Peyer's patch (tissue), 4 donors: ENCODE data around the gene MPL. TPM values are rescaled to one million over a fixed set of nuclear protein-coding genes. Genes with fewer than 3 reads are reported as not detected.
"Not testable (repeated sequence)": the region's sequence is repeated elsewhere in the genome, so short reads cannot be mapped to it uniquely, and the experiment has no call there.

Experiments used
- DNase-seq, 3 donors: peaks; one replicate each; pipeline ENCODE4 v3.0.0-alpha.2; 2017 to 2019
- H3K27ac ChIP-seq, 4 donors: fragments of 200-600 bp; sonication (generic); one replicate each; pipeline ENCODE4 v1.5.1; 2016 to 2019
- H3K27me3 ChIP-seq, 2 donors: fragments of 200-600 bp; sonication (generic); one replicate each; pipeline ENCODE4 v1.5.1; 2019
- H3K36me3 ChIP-seq, 3 donors: fragments of 200-600 bp; sonication (generic); one replicate each; pipeline ENCODE4 v1.5.1; 2016 to 2019
- H3K4me1 ChIP-seq, 4 donors: fragments of 200-600 bp; sonication (generic); one replicate each; pipeline ENCODE4 v1.5.1; 2016 to 2019
- H3K4me3 ChIP-seq, 4 donors: fragments of 200-600 bp; sonication (generic); 1 replicate in 3 of 4; 2 replicates in 1 of 4; pipeline ENCODE4 v1.5.1; 2016 to 2019; ENCODE audit warnings: mild to moderate bottlenecking in 1 of 4
- H3K9me3 ChIP-seq, 4 donors: fragments of 200-600 bp; sonication (generic); one replicate each; pipeline ENCODE4 v1.5.1; 2016 to 2019; ENCODE audit warnings: mild to moderate bottlenecking in 1 of 4
- POLR2A ChIP-seq, 2 donors: fragments of 450-650 bp; IDR thresholded peaks; one replicate each; pipeline ENCODE4 v1.5.1; 2017; ENCODE audit warnings: antibody characterized with exemption in 2 of 2, mild to moderate bottlenecking in 2 of 2, moderate library complexity in 2 of 2
- total RNA-seq, 4 donors: library from RNA; depleted of rRNA; stranded (reverse); fragments of >200 nt; gene quantifications; one replicate each; pipeline ENCODE4 v1.1.0, GENCODE V29; 2016
- TF ChIP-seq, protein P1 (sequence below), 6 experiments: fragments of 450-650 bp in 4 of 6; fragments of 200-600 bp in 2 of 6; sonication (generic) in 1 of 6; IDR thresholded peaks; one replicate each; pipeline ENCODE4 v1.5.1; 2017 to 2019; ENCODE audit warnings: antibody characterized with exemption in 6 of 6, mild to moderate bottlenecking in 3 of 6, moderate library complexity in 1 of 6

Gene MPL
- total RNA-seq, 4 donors from 2014 or later = not detected

DNA sequence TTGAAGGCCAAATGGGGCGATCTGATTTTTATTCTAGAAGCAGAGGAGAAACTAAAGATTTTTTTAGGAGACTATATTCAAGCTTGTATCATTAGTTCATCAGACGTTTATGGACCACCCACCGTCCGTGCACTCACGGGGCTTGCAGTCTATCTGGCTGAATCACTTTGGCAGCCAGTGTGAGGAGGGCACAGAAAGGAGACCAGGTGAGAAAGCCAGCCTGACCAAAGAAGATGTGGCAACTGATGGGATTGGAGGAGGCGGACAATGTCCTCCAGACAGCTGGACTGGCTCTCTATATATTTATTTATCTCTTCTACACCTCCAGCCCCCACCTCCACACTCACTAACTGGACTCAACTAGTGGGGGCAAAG, 31.0 kb downstream of the MPL start:
- Histone ChIP-seq H3K27ac (peak overlapping the region; percentile 98 to 99 (median 98)), H3K4me1 (peaks cover 8 to 34% (median 15%) of the 10 kb centered on the region in 4 donors), H3K4me3 (peak overlapping the region; percentile 80 to 98 (median 97)), H3K9me3 (no peaks in the 10 kb centered on the region), H3K36me3 (peaks cover 0 to 18% (median 0%) of the 10 kb centered on the region in 3 donors), H3K27me3 (no peaks in the 10 kb centered on the region)
- peak in 1 of 3 donors; percentile 19 for DNase-seq
- TF ChIP-seq POLR2A (IDR thresholded peaks at IDR 0.05) = no peak
- TF ChIP-seq, protein P1, sequence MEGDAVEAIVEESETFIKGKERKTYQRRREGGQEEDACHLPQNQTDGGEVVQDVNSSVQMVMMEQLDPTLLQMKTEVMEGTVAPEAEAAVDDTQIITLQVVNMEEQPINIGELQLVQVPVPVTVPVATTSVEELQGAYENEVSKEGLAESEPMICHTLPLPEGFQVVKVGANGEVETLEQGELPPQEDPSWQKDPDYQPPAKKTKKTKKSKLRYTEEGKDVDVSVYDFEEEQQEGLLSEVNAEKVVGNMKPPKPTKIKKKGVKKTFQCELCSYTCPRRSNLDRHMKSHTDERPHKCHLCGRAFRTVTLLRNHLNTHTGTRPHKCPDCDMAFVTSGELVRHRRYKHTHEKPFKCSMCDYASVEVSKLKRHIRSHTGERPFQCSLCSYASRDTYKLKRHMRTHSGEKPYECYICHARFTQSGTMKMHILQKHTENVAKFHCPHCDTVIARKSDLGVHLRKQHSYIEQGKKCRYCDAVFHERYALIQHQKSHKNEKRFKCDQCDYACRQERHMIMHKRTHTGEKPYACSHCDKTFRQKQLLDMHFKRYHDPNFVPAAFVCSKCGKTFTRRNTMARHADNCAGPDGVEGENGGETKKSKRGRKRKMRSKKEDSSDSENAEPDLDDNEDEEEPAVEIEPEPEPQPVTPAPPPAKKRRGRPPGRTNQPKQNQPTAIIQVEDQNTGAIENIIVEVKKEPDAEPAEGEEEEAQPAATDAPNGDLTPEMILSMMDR (IDR thresholded peaks at IDR 0.05) = no peak

DNA sequence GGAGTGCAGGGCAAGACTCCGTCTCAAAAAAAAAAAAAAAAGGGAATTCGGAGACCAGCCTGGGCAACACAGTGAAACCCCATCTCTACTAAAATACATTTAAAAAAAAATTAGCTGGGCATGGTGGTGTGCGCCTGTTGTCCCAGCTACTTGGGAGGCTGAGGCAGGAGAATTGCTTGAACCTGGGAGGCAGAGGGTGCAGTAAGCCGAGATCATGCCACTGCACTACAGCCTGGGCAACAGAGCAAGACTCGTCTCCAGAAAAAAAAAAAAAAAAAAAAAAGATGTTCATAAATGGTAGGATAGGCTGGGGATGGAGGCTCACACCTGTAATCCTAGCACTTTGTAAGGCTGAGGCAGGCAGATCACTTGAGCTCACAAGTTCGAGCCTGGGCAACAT, 32.2 kb downstream of the MPL start:
- H3K4me3 ChIP-seq, DNase-seq, H3K27me3 ChIP-seq, H3K36me3 ChIP-seq, H3K27ac ChIP-seq, H3K9me3 ChIP-seq: not testable (repeated sequence)
- peaks cover 8 to 40% (median 15%) of the 10 kb centered on the region in 4 donors for H3K4me1 ChIP-seq

DNA sequence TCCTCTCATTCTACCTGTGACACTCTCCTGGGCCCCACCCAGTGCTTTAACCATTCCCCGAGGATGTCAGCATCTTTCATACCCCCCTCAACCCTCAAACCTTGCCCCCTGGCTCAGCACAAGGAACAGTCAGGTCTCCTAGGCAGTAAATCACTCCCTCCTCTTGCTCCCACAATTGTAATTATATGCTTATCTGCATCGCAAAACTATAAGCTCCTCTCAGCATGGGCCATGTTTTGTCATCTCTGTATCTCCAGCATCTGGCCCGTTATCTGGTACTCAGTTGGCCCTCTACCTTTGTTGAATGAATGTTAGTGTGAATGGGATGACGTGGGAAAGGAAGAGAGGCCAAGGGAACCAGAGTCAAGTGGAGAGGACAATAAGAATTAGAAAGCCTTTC, 32.9 kb downstream of the MPL start:
- peaks cover 8 to 38% (median 15%) of the 10 kb centered on the region in 4 donors for H3K4me1 ChIP-seq
- H3K27me3 ChIP-seq = no peaks in the 10 kb centered on the region
- no peak for TF ChIP-seq POLR2A (IDR thresholded peaks at IDR 0.05)
- TF ChIP-seq, protein P1 (IDR thresholded peaks at IDR 0.05) = no peak
- H3K9me3 ChIP-seq = no peaks in the 10 kb centered on the region
- no peak overlapping the region for H3K4me3 ChIP-seq
- H3K27ac ChIP-seq = no peak overlapping the region
- DNase-seq = no peak
- no peaks in the 10 kb centered on the region for H3K36me3 ChIP-seq

DNA sequence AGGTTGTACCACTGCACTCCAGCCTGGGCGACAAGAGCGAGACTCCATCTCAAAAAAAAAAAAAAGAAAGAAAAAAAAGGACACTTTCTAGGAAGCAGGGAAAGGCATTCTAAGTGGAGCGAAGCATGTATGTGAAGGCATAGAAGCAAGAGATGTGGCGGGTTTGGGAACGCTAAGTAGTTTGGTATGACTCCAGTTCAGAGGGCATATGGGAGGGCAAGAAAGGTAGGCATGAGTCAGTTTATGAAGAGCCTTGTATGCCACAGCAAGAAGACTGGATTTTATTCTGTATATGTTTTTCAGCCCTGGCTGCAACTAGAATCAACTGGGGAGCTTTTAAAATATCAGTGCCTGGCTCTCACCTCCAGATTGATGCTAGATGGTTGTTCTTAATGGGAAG, 34.6 kb downstream of the MPL start:
- no peaks in the 10 kb centered on the region for H3K9me3 ChIP-seq
- H3K4me3 ChIP-seq = no peak overlapping the region
- no peak overlapping the region for H3K27ac ChIP-seq
- no peak for DNase-seq
- no peaks in the 10 kb centered on the region for H3K27me3 ChIP-seq
- peaks cover 4 to 22% (median 6%) of the 10 kb centered on the region in 4 donors for H3K4me1 ChIP-seq
- H3K36me3 ChIP-seq = no peaks in the 10 kb centered on the region
- TF ChIP-seq, protein P1 (IDR thresholded peaks at IDR 0.05) = no peak
- TF ChIP-seq POLR2A (IDR thresholded peaks at IDR 0.05) = no peak

DNA sequence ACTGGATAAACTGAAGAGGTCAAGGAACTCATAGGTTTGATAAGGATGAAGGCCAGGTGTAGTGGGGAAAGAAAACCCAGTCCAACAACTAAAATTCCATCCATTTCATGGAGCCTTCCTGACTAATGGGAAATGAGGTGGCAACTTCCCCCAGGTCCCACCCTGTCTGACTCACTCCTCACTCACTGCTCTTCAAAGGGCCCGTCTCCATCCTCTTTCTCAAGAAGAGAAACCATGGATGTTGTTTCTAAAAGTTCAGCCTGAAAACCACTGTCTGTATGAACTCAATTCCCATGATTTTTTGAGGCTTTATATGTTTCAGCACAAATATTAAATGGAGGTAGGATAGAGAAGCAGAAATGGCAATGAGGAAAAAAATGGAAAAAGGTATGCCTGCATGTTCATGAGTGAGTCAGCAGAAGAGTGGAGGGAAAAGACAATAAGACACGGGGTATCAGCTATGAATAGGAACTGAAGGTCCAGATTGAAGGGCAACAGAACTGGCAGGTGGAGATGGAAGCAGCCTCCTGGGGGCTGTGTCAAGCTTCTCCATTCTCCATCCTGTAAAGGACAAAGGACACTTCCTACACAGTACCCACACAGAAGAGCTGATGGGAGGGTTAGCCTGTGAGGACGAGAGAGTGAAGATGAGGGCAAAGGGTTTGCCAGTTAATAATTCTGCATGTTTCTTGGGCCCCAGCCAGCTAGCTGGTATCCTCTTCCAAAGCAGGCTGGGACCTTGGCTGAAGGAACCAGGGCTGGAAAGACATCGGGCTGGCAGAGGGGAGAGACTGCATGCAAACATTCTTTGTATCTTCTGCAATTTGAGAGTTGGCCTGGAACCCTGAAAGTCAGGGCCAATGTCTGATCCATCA, 35.7 kb downstream of the MPL start:
- no peak overlapping the region for H3K4me3 ChIP-seq
- peaks cover 4 to 22% (median 6%) of the 10 kb centered on the region in 4 donors for H3K4me1 ChIP-seq
- H3K36me3 ChIP-seq = no peaks in the 10 kb centered on the region
- DNase-seq = no peak
- H3K27me3 ChIP-seq = no peaks in the 10 kb centered on the region
- peak overlapping the region in 1 of 4 donors; percentile 28 for H3K27ac ChIP-seq
- no peaks in the 10 kb centered on the region for H3K9me3 ChIP-seq
- TF ChIP-seq POLR2A (IDR thresholded peaks at IDR 0.05) = no peak
- TF ChIP-seq, protein P1 (IDR thresholded peaks at IDR 0.05) = no peak

DNA sequence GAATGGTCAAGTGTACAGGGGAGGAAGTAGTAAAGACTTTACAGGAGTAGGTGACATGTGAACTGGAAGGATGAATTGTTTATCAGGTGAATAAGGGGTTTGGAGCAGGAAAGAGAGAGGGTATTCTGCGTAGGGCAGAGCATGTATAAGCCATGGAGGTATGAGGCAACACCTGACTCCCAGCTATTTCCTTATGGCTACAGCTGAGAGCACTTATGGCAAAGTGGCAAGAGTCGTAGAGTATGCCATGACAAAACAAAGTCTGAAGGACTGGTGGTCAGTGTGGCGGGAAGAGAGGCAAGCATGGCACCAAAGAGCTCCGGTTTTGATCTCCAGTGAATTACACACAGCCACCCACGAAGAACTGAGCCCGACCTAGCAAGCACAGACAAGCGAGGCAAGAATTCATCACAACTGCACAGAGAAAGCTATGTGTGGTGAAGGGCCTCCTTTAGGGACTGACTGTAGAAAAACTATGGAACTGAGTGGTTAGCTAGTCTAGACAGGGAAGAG, 39.2 kb downstream of the MPL start:
- Histone ChIP-seq H3K27ac (no peak overlapping the region), H3K27me3 (no peaks in the 10 kb centered on the region), H3K4me1 (peaks cover 0 to 17% (median 2%) of the 10 kb centered on the region in 4 donors), H3K36me3 (no peaks in the 10 kb centered on the region), H3K9me3 (no peaks in the 10 kb centered on the region), H3K4me3 (no peak overlapping the region)
- DNase-seq = no peak
- TF ChIP-seq, protein P1 (IDR thresholded peaks at IDR 0.05) = no peak
- no peak for TF ChIP-seq POLR2A (IDR thresholded peaks at IDR 0.05)
